Cardiac muscle cell (in vitro differentiated cells and primary cell): ENCODE measurements around the gene FLCN. TPM values are rescaled to one million over a fixed set of nuclear protein-coding genes. Genes with fewer than 3 reads are reported as not detected.

Experiments
- DNase-seq, 2 donors: peaks; one replicate each; pipeline versions ENCODE4 v3.0.0 to v3.0.0-alpha.2; 2010 to 2017; ENCODE audit warnings: low read depth in 1 of 2, low spot score in 1 of 2
- H3K27ac ChIP-seq: fragments of 200-600 bp; sonication (generic); 2 replicates; pipeline ENCODE4 v1.5.1; 2016
- H3K27me3 ChIP-seq: fragments of 200-600 bp; sonication (generic); 2 replicates; pipeline ENCODE4 v1.6.0; 2016; ENCODE audit warnings: control low read depth
- H3K36me3 ChIP-seq: fragments of 200-600 bp; sonication (generic); 2 replicates; pipeline ENCODE4 v1.5.1; 2016; ENCODE audit warnings: control low read depth
- H3K4me1 ChIP-seq: fragments of 200-600 bp; sonication (generic); 2 replicates; pipeline ENCODE4 v1.8.1; 2017; ENCODE audit warnings: low read depth, mild to moderate bottlenecking, mixed run types
- H3K4me3 ChIP-seq: fragments of 200-600 bp; sonication (generic); 2 replicates; pipeline ENCODE4 v1.5.1; 2016; ENCODE audit warnings: mild to moderate bottlenecking
- H3K9me3 ChIP-seq: fragments of 200-600 bp; sonication (generic); 2 replicates; pipeline ENCODE4 v1.5.1; 2017; ENCODE audit warnings: low read depth, mild to moderate bottlenecking, control low read depth
- CTCF ChIP-seq: IDR thresholded peaks from 2 replicates; pipeline ENCODE4 v1.5.1; 2012; ENCODE audit warnings: low read depth, mild to moderate bottlenecking, low read length
- polyA plus RNA-seq: library from polyadenylated mRNA; unstranded; fragments of >200 nt; fragmentation: Nextera tagmentation; extraction: Ambion mirVana; gene quantifications from 2 replicates; pipeline ENCODE4 v1.2.1, GENCODE V29; 2016
- total RNA-seq: library from RNA; depleted of rRNA; stranded (reverse); fragments of >200 nt; gene quantifications from 2 replicates; pipeline ENCODE4 v1.2.3, GENCODE V29; 2016

Gene FLCN
- total and polyA plus RNA-seq, 2 experiments from 2014 or later = 12.8 to 34.2 TPM

GRCh38 chr17:17235212-17236174, 1.5 kb downstream of the FLCN start:
- no peak overlapping the region for H3K27ac ChIP-seq
- no peaks in the 10 kb centered on the region for H3K9me3 ChIP-seq
- H3K27me3 ChIP-seq = no peaks in the 10 kb centered on the region
- TF ChIP-seq CTCF = no peak
- DNase-seq = peak in 1 of 2 donors; percentile 13
- H3K4me3 ChIP-seq = no peak overlapping the region
- no peaks in the 10 kb centered on the region for H3K36me3 ChIP-seq
- H3K4me1 ChIP-seq = peaks cover 11% of the 10 kb centered on the region

- Histone ChIP-seq H3K4me1 (peaks cover 11% of the 10 kb centered on the region), H3K27ac (no peak overlapping the region), H3K27me3 (no peaks in the 10 kb centered on the region), H3K36me3 (peaks cover 6% of the 10 kb centered on the region), H3K4me3 (no peak overlapping the region), H3K9me3 (no peaks in the 10 kb centered on the region)
- no peak for DNase-seq
- TF ChIP-seq CTCF = no peak
These were observed 4.7 kb downstream of the FLCN start for GRCh38 chr17:17232303-17232621.

- Histone ChIP-seq H3K36me3 (peaks cover 11% of the 10 kb centered on the region), H3K27me3 (no peaks in the 10 kb centered on the region), H3K4me1 (peaks cover 11% of the 10 kb centered on the region), H3K9me3 (no peaks in the 10 kb centered on the region), H3K27ac (no peak overlapping the region), H3K4me3 (no peak overlapping the region)
- TF ChIP-seq CTCF = no peak
- DNase-seq = no peak
These were observed 5.2 kb downstream of the FLCN start for GRCh38 chr17:17231621-17232302.

- no peak for TF ChIP-seq CTCF
- Histone ChIP-seq H3K9me3 (no peaks in the 10 kb centered on the region), H3K27ac (no peak overlapping the region), H3K4me3 (no peak overlapping the region), H3K4me1 (no peaks in the 10 kb centered on the region), H3K36me3 (peaks cover 26% of the 10 kb centered on the region), H3K27me3 (no peaks in the 10 kb centered on the region)
- no peak for DNase-seq
These were observed 7.3 kb downstream of the FLCN start for GRCh38 chr17:17229416-17230384.
